T-helper 2 cell treated with Interferon-gamma antibody and Interleukin-4, amounts not matched to agents 100 ng/mL and 5 ng/mL, for 36 hours (primary cell): ENCODE data around the gene CYP4F12. TPM values are rescaled to one million over a fixed set of nuclear protein-coding genes. Genes with fewer than 3 reads are reported as not detected.
"Not testable (repeated sequence)": the region's sequence is repeated elsewhere in the genome, so short reads cannot be mapped to it uniquely, and the experiment has no call there.

Source experiments
- intact Hi-C: fragments of 100-400 bp; cut with micrococcal nuclease; formaldehyde crosslinking; loops from one replicate; pipeline ENCODE4 v1.15.1; 2023
- total RNA-seq: library from RNA; stranded (reverse); gene quantifications from 2 replicates; pipeline ENCODE4 v1.2.3, GENCODE V29; 2022

The CYP4F12 gene
- total RNA-seq, 1 donor from 2014 or later = not detected

GRCh38 chr19:15649526-15649925, 23.4 kb upstream of the CYP4F12 start:
- intact Hi-C loops = no loop called here

- intact Hi-C loops = not testable (repeated sequence)
These were observed 22.8 kb upstream of the CYP4F12 start for GRCh38 chr19:15650123-15650522.

- intact Hi-C loops = no loop called here
These were observed 21.1 kb upstream of the CYP4F12 start for GRCh38 chr19:15651791-15652190.

- intact Hi-C loops = no loop called here
These were observed 20.2 kb upstream of the CYP4F12 start for GRCh38 chr19:15652559-15653278.

GRCh38 chr19:15656467-15656866, 16.4 kb upstream of the CYP4F12 start:
- intact Hi-C loops = no loop called here

GRCh38 chr19:15663247-15663646, 9.6 kb upstream of the CYP4F12 start:
- intact Hi-C loops = no loop called here

- intact Hi-C loops = no loop called here
These were observed 6.7 kb upstream of the CYP4F12 start for GRCh38 chr19:15666186-15666585.

GRCh38 chr19:15666883-15667282, 6.0 kb upstream of the CYP4F12 start:
- intact Hi-C loops = no loop called here

GRCh38 chr19:15669440-15669839, 3.4 kb upstream of the CYP4F12 start:
- intact Hi-C loops = no loop called here

- intact Hi-C loops = no loop called here
These were observed 3.0 kb upstream of the CYP4F12 start for GRCh38 chr19:15669891-15670290.

GRCh38 chr19:15671237-15671821, 1.6 kb upstream of the CYP4F12 start:
- intact Hi-C loops = no loop called here

GRCh38 chr19:15671891-15672579, 852 bp upstream of the CYP4F12 start:
- intact Hi-C loops = no loop called here

GRCh38 chr19:15673176-15673654, 328 bp downstream of the CYP4F12 start:
- intact Hi-C loops = no loop called here

GRCh38 chr19:15675560-15675959, 2.7 kb downstream of the CYP4F12 start:
- intact Hi-C loops = no loop called here

- intact Hi-C loops = no loop called here
These were observed 6.2 kb downstream of the CYP4F12 start for GRCh38 chr19:15679089-15679488.

GRCh38 chr19:15679865-15680264, 7.0 kb downstream of the CYP4F12 start:
- intact Hi-C loops = not testable (repeated sequence)

- intact Hi-C loops = no loop called here
These were observed 7.8 kb downstream of the CYP4F12 start for GRCh38 chr19:15680478-15681322.

- intact Hi-C loops = no loop called here
These were observed 10.5 kb downstream of the CYP4F12 start for GRCh38 chr19:15683411-15683810.

GRCh38 chr19:15684828-15685227, 11.9 kb downstream of the CYP4F12 start:
- intact Hi-C loops = no loop called here

- intact Hi-C loops = no loop called here
These were observed 23.8 kb downstream of the CYP4F12 start for GRCh38 chr19:15696654-15697194.
